ENCODE data around the gene ACTN4. TPM values are rescaled to one million over a fixed set of nuclear protein-coding genes. Genes with fewer than 3 reads are reported as not detected.
A peak's percentile ranks its signal among the peaks of the same experiment; 100 is the strongest.

The ACTN4 gene
- total RNA-seq, 1 donor from 2014 or later: 921 TPM

DNA sequence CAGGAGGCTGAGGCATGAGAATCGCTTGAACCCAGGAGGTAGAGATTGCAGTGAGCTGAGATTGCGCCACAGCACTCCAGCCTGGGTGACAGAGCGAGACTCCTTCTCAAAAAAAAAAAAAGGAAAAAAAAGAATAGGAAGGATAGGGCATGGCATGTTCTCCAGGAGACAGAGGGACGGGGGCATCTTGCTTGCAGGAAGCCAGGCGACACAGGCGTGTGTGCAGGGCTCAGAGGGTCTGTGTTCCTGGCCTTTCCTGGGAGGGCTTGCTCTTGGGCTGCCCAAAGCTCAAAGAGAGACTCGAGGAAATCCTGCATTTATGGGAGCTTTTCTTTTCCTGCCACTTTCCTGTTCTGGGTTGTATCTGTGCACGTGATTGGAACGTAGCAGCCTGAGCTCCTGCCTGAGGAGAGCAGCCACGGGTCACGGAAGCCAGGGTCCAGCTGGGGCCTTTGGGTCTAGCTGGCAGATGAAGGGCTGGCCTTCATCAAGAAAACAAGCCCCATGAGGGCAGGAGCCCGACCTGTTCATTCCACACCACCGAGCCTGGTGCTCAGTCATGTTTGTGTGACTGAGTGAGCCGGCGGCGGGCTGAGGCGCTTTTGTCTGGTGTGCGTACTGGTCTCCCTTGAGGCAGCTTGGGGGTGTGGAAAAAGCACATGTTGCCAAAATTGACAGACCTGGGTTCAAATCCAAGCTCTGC, 52.3 kb downstream of the ACTN4 start:
- H3K9me3 Mint-ChIP-seq (ENCODE audit: low read depth): no peaks in the 10 kb centered on the region
- no peaks in the 10 kb centered on the region for H3K27me3 Mint-ChIP-seq (ENCODE audit: low read depth)
- TF ChIP-seq, protein P1, sequence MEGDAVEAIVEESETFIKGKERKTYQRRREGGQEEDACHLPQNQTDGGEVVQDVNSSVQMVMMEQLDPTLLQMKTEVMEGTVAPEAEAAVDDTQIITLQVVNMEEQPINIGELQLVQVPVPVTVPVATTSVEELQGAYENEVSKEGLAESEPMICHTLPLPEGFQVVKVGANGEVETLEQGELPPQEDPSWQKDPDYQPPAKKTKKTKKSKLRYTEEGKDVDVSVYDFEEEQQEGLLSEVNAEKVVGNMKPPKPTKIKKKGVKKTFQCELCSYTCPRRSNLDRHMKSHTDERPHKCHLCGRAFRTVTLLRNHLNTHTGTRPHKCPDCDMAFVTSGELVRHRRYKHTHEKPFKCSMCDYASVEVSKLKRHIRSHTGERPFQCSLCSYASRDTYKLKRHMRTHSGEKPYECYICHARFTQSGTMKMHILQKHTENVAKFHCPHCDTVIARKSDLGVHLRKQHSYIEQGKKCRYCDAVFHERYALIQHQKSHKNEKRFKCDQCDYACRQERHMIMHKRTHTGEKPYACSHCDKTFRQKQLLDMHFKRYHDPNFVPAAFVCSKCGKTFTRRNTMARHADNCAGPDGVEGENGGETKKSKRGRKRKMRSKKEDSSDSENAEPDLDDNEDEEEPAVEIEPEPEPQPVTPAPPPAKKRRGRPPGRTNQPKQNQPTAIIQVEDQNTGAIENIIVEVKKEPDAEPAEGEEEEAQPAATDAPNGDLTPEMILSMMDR (IDR thresholded peaks at IDR 0.05): no peak
- H3K36me3 Mint-ChIP-seq (ENCODE audit: low read depth): peaks cover 23% of the 10 kb centered on the region
- peaks cover 77% of the 10 kb centered on the region for H3K4me1 Mint-ChIP-seq (ENCODE audit: low read depth)
- DNase-seq (ENCODE audit: low spot score): no peak
- peak overlapping the region; percentile 81 for H3K27ac Mint-ChIP-seq (ENCODE audit: unreplicated experiment)
- H3K4me3 Mint-ChIP-seq (ENCODE audit: unreplicated experiment): no peak overlapping the region

DNA sequence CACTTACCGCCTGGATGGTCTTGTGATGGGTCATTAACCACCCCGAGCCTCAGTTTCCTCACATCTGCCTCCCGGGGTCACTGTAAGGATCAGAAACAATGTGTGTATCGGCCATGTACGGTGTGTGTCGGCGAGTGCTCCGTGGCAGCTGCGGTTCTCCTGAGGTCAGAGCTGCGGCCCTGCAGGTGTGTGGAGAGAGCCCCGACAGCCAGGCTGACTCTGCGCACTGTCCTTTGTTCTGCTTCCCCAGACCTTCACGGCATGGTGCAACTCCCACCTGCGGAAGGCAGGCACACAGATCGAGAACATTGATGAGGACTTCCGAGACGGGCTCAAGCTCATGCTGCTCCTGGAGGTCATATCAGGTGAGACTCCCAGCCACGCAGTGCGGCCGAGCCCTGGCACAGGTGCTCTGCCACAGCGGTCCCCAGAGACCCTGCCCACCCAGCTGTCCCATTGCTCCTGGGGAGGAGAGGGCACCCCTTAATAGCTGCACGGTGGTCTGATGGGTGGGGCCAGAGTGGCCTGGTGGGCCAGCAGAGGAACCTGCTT, 53.0 kb downstream of the ACTN4 start:
- Mint-ChIP-seq H3K27ac (ENCODE audit: unreplicated experiment) (peak overlapping the region; percentile 50), H3K36me3 (ENCODE audit: low read depth) (peaks cover 23% of the 10 kb centered on the region), H3K27me3 (ENCODE audit: low read depth) (no peaks in the 10 kb centered on the region), H3K4me1 (ENCODE audit: low read depth) (peaks cover 71% of the 10 kb centered on the region), H3K9me3 (ENCODE audit: low read depth) (no peaks in the 10 kb centered on the region), H3K4me3 (ENCODE audit: unreplicated experiment) (no peak overlapping the region)
- TF ChIP-seq, protein P1 (IDR thresholded peaks at IDR 0.05): no peak
- no peak for DNase-seq (ENCODE audit: low spot score)

DNA sequence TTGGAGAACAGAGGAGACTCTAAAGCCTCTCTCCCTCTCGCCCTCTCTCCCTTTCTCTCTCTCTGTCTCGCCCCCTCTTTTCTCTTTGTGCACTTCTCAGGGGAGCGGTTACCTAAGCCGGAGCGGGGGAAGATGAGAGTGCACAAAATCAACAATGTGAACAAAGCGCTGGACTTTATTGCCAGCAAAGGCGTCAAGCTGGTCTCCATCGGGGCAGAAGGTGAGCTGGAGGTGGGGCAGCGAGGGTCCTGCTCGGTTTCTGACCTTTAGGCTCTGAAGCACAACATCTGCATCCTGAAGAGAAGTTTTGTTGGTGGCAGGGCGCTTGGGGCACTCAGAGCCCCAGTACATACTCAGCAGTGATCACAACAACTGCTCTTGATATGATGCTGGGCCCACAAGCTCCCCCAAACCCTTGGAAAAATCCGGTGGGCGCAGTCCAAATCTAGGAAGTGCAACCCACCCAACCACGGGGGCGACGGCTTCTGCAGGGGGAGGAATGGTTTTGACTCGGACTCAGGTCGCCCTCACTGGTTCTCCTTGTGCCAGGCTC, 53.5 kb downstream of the ACTN4 start:
- H3K27me3 Mint-ChIP-seq (ENCODE audit: low read depth): no peaks in the 10 kb centered on the region
- peaks cover 68% of the 10 kb centered on the region for H3K4me1 Mint-ChIP-seq (ENCODE audit: low read depth)
- H3K36me3 Mint-ChIP-seq (ENCODE audit: low read depth): peaks cover 25% of the 10 kb centered on the region
- no peaks in the 10 kb centered on the region for H3K9me3 Mint-ChIP-seq (ENCODE audit: low read depth)
- H3K4me3 Mint-ChIP-seq (ENCODE audit: unreplicated experiment): no peak overlapping the region
- DNase-seq (ENCODE audit: low spot score): no peak
- H3K27ac Mint-ChIP-seq (ENCODE audit: unreplicated experiment): peak overlapping the region; percentile 50
- TF ChIP-seq, protein P1 (IDR thresholded peaks at IDR 0.05): no peak

DNA sequence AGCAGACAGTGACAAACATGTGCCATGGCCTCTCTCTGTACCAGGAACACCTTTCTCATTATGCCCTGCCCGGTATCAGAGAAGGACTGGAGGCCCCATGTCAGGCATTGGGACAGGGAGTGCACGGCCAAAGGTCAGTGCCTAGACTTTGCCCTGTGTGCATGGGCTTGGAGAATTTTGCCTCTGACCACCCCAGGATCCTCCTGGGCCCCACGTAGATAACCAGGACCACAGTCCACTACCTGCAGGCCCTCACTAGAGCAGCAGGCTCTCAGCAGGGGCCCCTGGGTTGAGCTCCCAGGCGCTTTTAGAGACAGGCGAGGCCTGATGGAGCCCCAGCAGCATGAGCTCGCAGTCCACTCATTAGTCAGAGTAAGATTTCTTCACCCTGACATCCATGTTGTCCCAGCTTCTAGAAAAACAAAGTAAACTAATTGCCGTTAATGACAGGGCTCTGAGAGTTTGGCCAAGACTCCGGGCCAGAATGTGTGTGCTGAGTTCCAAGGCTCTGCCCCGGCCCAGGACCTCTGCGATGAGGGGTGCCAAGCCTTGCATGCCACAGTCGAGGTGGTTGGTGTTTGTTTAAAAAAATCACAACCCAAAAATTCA, 54.1 kb downstream of the ACTN4 start:
- no peaks in the 10 kb centered on the region for H3K9me3 Mint-ChIP-seq (ENCODE audit: low read depth)
- no peaks in the 10 kb centered on the region for H3K27me3 Mint-ChIP-seq (ENCODE audit: low read depth)
- TF ChIP-seq, protein P1 (IDR thresholded peaks at IDR 0.05): no peak
- H3K4me1 Mint-ChIP-seq (ENCODE audit: low read depth): peaks cover 66% of the 10 kb centered on the region
- H3K36me3 Mint-ChIP-seq (ENCODE audit: low read depth): peaks cover 25% of the 10 kb centered on the region
- no peak overlapping the region for H3K4me3 Mint-ChIP-seq (ENCODE audit: unreplicated experiment)
- H3K27ac Mint-ChIP-seq (ENCODE audit: unreplicated experiment): peak overlapping the region; percentile 50
- DNase-seq (ENCODE audit: low spot score): no peak

DNA sequence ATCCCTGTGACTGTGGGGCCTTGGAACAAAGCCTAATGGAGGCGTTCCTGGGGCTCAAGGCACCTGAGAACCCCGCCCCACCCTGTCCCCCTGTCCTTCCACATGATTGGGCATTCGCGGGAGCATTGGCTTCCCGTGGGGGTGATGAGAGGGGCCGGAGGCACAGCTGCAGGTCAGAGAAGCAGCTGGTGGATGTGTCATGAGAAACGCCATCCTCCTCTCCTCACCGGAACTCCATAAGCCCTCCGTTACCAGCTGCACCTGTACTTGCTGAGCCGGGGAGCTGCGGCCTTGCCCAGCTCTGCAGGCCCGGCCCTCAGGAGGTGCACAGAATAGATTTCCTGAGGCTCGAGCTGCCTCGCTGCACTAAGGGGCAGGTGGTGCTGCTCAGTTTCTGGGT, 54.8 kb downstream of the ACTN4 start:
- no peak for DNase-seq (ENCODE audit: low spot score)
- Mint-ChIP-seq H3K27ac (ENCODE audit: unreplicated experiment) (peak overlapping the region; percentile 70), H3K4me3 (ENCODE audit: unreplicated experiment) (no peak overlapping the region), H3K36me3 (ENCODE audit: low read depth) (peaks cover 30% of the 10 kb centered on the region), H3K27me3 (ENCODE audit: low read depth) (no peaks in the 10 kb centered on the region), H3K4me1 (ENCODE audit: low read depth) (peaks cover 66% of the 10 kb centered on the region), H3K9me3 (ENCODE audit: low read depth) (no peaks in the 10 kb centered on the region)
- TF ChIP-seq, protein P1 (IDR thresholded peaks at IDR 0.05): no peak
